HG03135 (cell line): Measurements from ENCODE around the gene FBXW2.
"Not testable (repeated sequence)": the region's sequence is repeated elsewhere in the genome, so short reads cannot be mapped to it uniquely, and the experiment has no call there.

Source experiments
- ATAC-seq: cut with Tn5 transposase; IDR thresholded peaks from one replicate; pipeline ENCODE4 v1.9.1; 2021; ENCODE audit warnings: mild to moderate bottlenecking, moderate library complexity; ENCODE audit not compliant: unreplicated experiment

Gene FBXW2

GRCh38 chr9:120746366-120746765 lies 46.9 kb downstream of the FBXW2 start:
- ATAC-seq: not testable (repeated sequence)

DNA sequence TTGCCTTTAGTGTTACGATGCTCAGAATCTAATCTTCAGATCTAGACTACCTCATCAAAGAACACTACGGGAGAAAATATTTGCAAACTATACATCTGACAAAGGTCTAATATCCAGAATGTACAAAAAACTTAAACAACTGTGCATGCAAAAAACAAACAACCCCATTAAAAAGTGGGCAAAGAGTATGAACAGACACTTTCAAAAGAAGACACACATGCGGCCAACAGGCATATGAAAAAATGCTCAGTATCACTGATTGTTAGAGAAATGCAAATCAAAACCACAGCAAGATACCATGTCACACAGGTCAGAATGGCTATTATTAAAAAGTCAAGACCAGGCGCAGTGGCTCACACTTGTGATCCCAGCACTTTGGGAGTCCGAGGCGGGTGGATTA lies 47.9 kb downstream of the FBXW2 start:
- no peak for ATAC-seq

GRCh38 chr9:120742951-120743416 lies 50.2 kb downstream of the FBXW2 start:
- ATAC-seq: no peak

- ATAC-seq: no peak
These were observed 51.5 kb downstream of the FBXW2 start for GRCh38 chr9:120741701-120742100.

DNA sequence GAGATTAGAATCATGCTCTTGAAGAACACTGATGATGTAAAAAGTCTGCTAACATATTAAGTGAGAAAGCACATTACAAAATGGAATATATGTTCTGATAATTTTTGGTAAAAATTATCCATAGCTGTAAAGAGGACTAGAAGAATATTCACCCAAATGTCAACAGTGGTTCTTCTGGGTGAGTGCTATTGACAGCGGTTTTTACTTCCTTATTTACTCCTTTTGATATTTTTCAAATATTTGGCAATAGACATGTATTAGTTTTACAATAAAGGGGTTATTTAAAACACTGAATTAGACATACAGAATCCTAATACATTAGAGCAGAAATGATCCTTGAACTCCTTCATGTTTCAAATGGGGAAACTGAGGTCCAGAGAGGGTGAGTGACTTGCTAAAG lies 52.0 kb downstream of the FBXW2 start:
- no peak for ATAC-seq

DNA sequence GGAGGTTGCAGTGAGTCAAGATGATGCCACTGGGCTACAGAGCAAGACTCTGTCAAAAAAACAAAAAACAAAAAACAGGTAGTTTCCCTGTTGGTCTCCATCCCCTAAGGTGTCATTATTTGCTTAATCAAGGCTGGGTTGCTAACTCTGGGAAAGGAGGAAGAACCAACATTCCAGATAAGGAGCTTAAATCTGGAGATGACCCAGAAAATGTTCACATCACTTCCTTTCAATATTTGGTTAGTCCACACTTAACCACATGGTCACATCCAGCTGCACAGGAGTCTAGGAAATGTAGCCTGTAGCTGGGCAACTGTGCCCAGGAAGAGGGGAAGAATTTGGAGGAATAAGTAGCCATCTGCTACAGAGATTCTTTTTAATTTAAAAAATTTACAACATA lies 53.1 kb downstream of the FBXW2 start:
- no peak for ATAC-seq

GRCh38 chr9:120737416-120738165 lies 55.6 kb downstream of the FBXW2 start:
- no peak for ATAC-seq

DNA sequence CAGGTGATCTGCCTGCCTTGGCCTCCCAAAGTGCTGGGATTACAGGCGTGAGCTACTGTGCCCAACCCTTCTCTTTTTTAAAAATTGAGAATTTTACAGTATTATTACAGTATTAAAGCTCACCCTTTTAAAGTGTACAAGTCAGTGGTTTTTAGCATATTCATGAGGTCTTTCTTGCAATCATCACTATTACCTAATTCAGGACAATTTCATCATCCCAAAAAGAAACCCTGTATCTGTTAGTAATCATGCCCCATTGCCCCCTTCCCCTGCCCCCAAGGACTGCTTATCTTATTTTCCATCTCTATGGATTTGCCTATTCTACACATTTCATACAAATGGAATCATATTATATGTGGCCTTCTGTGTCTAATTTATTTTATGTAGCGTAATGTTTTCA lies 56.3 kb downstream of the FBXW2 start:
- ATAC-seq: no peak

- no peak for ATAC-seq
These were observed 57.6 kb downstream of the FBXW2 start for GRCh38 chr9:120735415-120736126.

DNA sequence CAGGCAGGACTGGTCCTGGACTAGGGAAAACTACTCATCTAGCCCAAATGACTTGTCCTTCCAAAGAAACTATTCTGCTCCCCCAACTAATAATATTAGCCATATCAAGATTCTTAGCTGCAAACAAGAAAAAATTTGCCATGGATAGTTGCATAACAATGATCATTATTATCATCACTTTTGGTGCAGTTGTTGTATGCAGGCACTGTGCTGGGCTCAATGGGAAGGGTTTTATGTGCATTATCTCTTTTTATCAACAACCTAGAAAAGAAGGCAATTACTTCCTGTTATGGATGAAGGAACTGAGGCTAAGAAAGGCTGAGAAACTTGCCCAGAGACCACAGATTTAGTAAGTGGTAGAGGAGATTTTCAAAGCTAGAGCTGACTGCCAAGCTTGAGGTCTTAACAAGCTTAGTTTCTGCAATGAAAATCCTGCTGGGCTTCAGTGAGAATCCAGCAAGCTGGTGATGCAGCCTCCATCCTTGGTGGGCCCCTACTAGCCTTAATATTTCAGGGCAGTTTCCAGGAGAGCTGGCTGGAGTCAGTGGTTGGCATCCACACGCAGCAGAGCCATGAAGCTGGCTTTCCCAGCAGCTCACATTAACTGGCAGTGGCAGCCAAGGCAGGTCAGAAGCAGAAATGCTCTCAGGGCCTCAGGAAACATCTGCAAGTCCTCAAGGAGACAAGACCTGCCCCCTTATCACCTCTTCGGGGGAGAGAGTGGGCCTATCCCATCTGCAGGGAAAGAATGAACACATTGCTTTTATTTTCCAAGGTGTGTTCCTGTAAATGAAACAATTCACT lies 58.4 kb downstream of the FBXW2 start:
- ATAC-seq: no peak

- ATAC-seq: no peak
These were observed 60.0 kb downstream of the FBXW2 start for GRCh38 chr9:120733190-120733589.

- ATAC-seq: no peak
These were observed 62.3 kb downstream of the FBXW2 start for GRCh38 chr9:120730654-120731514.

- ATAC-seq: no peak
These were observed 63.4 kb downstream of the FBXW2 start for GRCh38 chr9:120729791-120730241.

DNA sequence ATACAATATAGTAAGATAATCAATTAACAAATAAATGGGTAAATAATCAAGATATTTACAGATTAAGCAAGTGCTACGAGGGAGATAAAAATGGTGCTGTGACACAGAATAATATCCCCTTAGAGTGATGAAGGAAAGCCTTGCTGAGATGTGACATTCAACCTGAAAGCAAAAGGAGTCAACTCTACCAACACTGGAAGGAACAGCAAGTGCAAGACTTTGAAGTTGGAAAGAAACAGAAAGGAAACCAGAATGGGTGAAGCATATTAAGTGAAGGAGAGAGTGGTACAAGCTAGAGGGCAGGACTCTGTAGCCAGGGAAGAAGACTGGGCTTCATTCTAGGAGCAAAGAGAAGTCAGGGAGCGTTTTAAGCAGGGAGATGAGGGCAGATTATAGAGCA lies 66.7 kb downstream of the FBXW2 start:
- no peak for ATAC-seq

GRCh38 chr9:120725907-120726306 lies 67.3 kb downstream of the FBXW2 start:
- no peak for ATAC-seq

GRCh38 chr9:120724757-120725400 lies 68.3 kb downstream of the FBXW2 start:
- ATAC-seq: no peak

GRCh38 chr9:120723565-120723964 lies 69.7 kb downstream of the FBXW2 start:
- no peak for ATAC-seq

DNA sequence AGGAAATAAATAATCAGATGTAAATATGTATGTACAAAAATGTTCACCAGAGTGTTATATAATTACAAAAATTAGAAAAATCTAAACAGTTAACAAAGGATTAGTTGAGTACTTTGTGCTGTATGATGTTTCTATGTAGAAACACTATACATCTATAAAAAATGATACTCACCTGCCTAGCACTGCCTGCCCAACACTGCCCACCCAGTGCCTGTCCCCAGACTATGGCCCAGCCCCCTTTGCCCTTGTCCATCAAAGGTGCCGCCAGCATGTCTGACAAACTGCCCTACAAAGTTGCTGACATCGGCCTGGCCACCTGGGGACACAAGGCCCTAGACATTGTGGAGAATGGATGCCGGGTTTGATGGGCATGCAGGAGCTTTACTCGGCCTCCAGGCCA lies 72.8 kb downstream of the FBXW2 start:
- no peak for ATAC-seq

- ATAC-seq: no peak
These were observed 74.9 kb downstream of the FBXW2 start for GRCh38 chr9:120718316-120718715.

- no peak for ATAC-seq
These were observed 76.0 kb downstream of the FBXW2 start for GRCh38 chr9:120717176-120717575.
